ENCODE data around the gene OLFML2B.

Gene OLFML2B

GRCh38 chr1:162009501-162010174 lies 14.0 kb downstream of the OLFML2B start:
- in situ Hi-C loops (cut with MboI; ENCODE audit: low sequenced_read_pairs): no loop called here

GRCh38 chr1:162008799-162009198 lies 14.9 kb downstream of the OLFML2B start:
- in situ Hi-C loops (cut with MboI; ENCODE audit: low sequenced_read_pairs): no loop called here

- in situ Hi-C loops (cut with MboI; ENCODE audit: low sequenced_read_pairs): no loop called here
These were observed 16.2 kb downstream of the OLFML2B start for GRCh38 chr1:162007466-162007865.

GRCh38 chr1:162006081-162006480 lies 17.6 kb downstream of the OLFML2B start:
- in situ Hi-C loops (cut with MboI; ENCODE audit: low sequenced_read_pairs): no loop called here

- in situ Hi-C loops (cut with MboI; ENCODE audit: low sequenced_read_pairs): no loop called here
These were observed 19.2 kb downstream of the OLFML2B start for GRCh38 chr1:162004441-162004950.

GRCh38 chr1:162003830-162004215 lies 19.8 kb downstream of the OLFML2B start:
- in situ Hi-C loops (cut with MboI; ENCODE audit: low sequenced_read_pairs): no loop called here

- in situ Hi-C loops (cut with MboI; ENCODE audit: low sequenced_read_pairs): no loop called here
These were observed 20.4 kb downstream of the OLFML2B start for GRCh38 chr1:162003061-162003829.

GRCh38 chr1:162000053-162000420 lies 23.6 kb downstream of the OLFML2B start:
- in situ Hi-C loops (cut with MboI; ENCODE audit: low sequenced_read_pairs): no loop called here

GRCh38 chr1:161999301-162000052 lies 24.2 kb downstream of the OLFML2B start:
- in situ Hi-C loops (cut with MboI; ENCODE audit: low sequenced_read_pairs): no loop called here

GRCh38 chr1:161998811-161999210 lies 24.9 kb downstream of the OLFML2B start:
- in situ Hi-C loops (cut with MboI; ENCODE audit: low sequenced_read_pairs): no loop called here

- in situ Hi-C loops (cut with MboI; ENCODE audit: low sequenced_read_pairs): no loop called here
These were observed 26.5 kb downstream of the OLFML2B start for GRCh38 chr1:161997152-161997551.

GRCh38 chr1:161994175-161994668 lies 29.4 kb downstream of the OLFML2B start:
- in situ Hi-C loops (cut with MboI; ENCODE audit: low sequenced_read_pairs): no loop called here

GRCh38 chr1:161993576-161993975 lies 30.1 kb downstream of the OLFML2B start:
- in situ Hi-C loops (cut with MboI; ENCODE audit: low sequenced_read_pairs): no loop called here

- in situ Hi-C loops (cut with MboI; ENCODE audit: low sequenced_read_pairs): no loop called here
These were observed 33.9 kb downstream of the OLFML2B start for GRCh38 chr1:161989786-161990185.

GRCh38 chr1:161989108-161989507 lies 34.6 kb downstream of the OLFML2B start:
- in situ Hi-C loops (cut with MboI; ENCODE audit: low sequenced_read_pairs): no loop called here

GRCh38 chr1:161988413-161988812 lies 35.3 kb downstream of the OLFML2B start:
- in situ Hi-C loops (cut with MboI; ENCODE audit: low sequenced_read_pairs): no loop called here

GRCh38 chr1:161987872-161988271 lies 35.8 kb downstream of the OLFML2B start:
- in situ Hi-C loops (cut with MboI; ENCODE audit: low sequenced_read_pairs): no loop called here

- in situ Hi-C loops (cut with MboI; ENCODE audit: low sequenced_read_pairs): no loop called here
These were observed 36.4 kb downstream of the OLFML2B start for GRCh38 chr1:161987303-161987702.

GRCh38 chr1:161986328-161986727 lies 37.3 kb downstream of the OLFML2B start:
- in situ Hi-C loops (cut with MboI; ENCODE audit: low sequenced_read_pairs): no loop called here

GRCh38 chr1:161985301-161985822 lies 38.3 kb downstream of the OLFML2B start:
- in situ Hi-C loops (cut with MboI; ENCODE audit: low sequenced_read_pairs): no loop called here

GRCh38 chr1:161983725-161984124 lies 39.9 kb downstream of the OLFML2B start:
- in situ Hi-C loops (cut with MboI; ENCODE audit: low sequenced_read_pairs): no loop called here

Data from HL-60/S4 treated with phorbol 12-myristate 13-acetate at 8.2 ng/mL for 4 days and 3 days (cell line).